Ammon's horn (tissue), 1 donor: Measurements from ENCODE around the gene PARD3.
"Not testable (repeated sequence)": the region's sequence is repeated elsewhere in the genome, so short reads cannot be mapped to it uniquely, and the experiment has no call there.

Experiments used
- DNase-seq: peaks from one replicate; pipeline ENCODE4 v3.0.0-alpha.2; 2016; ENCODE audit warnings: low spot score

PARD3 gene

GRCh38 chr10:34420795-34421194, 394.3 kb downstream of the PARD3 start:
- no peak for DNase-seq

GRCh38 chr10:34420273-34420672, 394.8 kb downstream of the PARD3 start:
- DNase-seq: no peak

GRCh38 chr10:34415039-34415438, 400.1 kb downstream of the PARD3 start:
- no peak for DNase-seq

GRCh38 chr10:34413756-34414587, 401.1 kb downstream of the PARD3 start:
- no peak for DNase-seq

GRCh38 chr10:34413214-34413613, 401.9 kb downstream of the PARD3 start:
- DNase-seq: no peak

- DNase-seq: no peak
Measured at GRCh38 chr10:34408956-34409355, 406.1 kb downstream of the PARD3 start.

- DNase-seq: no peak
Measured at GRCh38 chr10:34408381-34408780, 406.7 kb downstream of the PARD3 start.

- no peak for DNase-seq
Measured at GRCh38 chr10:34407324-34407805, 407.7 kb downstream of the PARD3 start.

GRCh38 chr10:34406463-34407323, 408.4 kb downstream of the PARD3 start:
- DNase-seq: no peak

- DNase-seq: no peak
Measured at GRCh38 chr10:34405611-34406462, 409.3 kb downstream of the PARD3 start.

GRCh38 chr10:34403512-34403911, 411.6 kb downstream of the PARD3 start:
- DNase-seq: no peak

- no peak for DNase-seq
Measured at GRCh38 chr10:34400075-34400474, 415.0 kb downstream of the PARD3 start.

GRCh38 chr10:34399013-34399412, 416.1 kb downstream of the PARD3 start:
- DNase-seq: no peak

- DNase-seq: no peak
Measured at GRCh38 chr10:34397324-34397723, 417.8 kb downstream of the PARD3 start.

GRCh38 chr10:34396663-34397062, 418.4 kb downstream of the PARD3 start:
- no peak for DNase-seq

GRCh38 chr10:34392641-34393170, 422.4 kb downstream of the PARD3 start:
- DNase-seq: no peak

GRCh38 chr10:34391168-34391567, 423.9 kb downstream of the PARD3 start:
- DNase-seq: not testable (repeated sequence)

GRCh38 chr10:34389801-34390200, 425.3 kb downstream of the PARD3 start:
- no peak for DNase-seq

- no peak for DNase-seq
Measured at GRCh38 chr10:34386921-34387320, 428.2 kb downstream of the PARD3 start.

- no peak for DNase-seq
Measured at GRCh38 chr10:34384372-34384771, 430.7 kb downstream of the PARD3 start.

- DNase-seq: no peak
Measured at GRCh38 chr10:34382626-34383025, 432.5 kb downstream of the PARD3 start.

GRCh38 chr10:34380856-34381255, 434.2 kb downstream of the PARD3 start:
- no peak for DNase-seq
